Activated effector memory CD4-positive, alpha-beta T cell treated with anti-CD3 and anti-CD28 coated beads, Interleukin-2, amount 50 U/mL, for 16 hours (primary cell): Measurements from ENCODE around the gene NEMF.
"Not testable (repeated sequence)": the region's sequence is repeated elsewhere in the genome, so short reads cannot be mapped to it uniquely, and the experiment has no call there.

Experiments used
- DNase-seq: peaks from one replicate; pipeline ENCODE4 v3.0.0-alpha.2; 2020

The NEMF gene

DNA sequence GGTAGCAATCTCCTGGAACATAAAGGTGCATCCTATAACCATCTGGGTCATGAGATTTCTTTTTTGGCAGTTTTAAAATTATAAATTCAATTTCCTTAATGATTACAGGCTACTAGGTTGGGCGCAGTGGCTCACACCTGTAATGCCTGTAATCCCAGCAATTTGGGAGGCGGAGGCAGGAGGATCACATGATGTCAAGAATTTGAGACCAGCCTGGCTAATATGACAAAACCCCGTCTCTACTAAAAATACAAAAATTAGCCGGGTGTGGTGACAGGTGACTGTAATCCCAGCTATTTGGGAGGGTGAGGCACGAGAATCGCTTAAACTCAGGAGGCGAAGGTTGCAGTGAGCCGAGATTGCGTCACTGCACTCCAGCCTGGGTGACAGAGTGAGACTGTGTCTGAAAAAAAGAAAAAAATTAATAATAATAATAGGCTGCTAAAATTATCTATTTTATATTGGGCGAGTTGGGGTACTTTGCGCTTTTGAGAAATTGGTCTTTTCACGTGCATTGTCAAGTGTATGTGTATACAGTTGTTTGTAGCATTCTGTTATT is 23.1 kb upstream of the NEMF start:
- no peak for DNase-seq

DNA sequence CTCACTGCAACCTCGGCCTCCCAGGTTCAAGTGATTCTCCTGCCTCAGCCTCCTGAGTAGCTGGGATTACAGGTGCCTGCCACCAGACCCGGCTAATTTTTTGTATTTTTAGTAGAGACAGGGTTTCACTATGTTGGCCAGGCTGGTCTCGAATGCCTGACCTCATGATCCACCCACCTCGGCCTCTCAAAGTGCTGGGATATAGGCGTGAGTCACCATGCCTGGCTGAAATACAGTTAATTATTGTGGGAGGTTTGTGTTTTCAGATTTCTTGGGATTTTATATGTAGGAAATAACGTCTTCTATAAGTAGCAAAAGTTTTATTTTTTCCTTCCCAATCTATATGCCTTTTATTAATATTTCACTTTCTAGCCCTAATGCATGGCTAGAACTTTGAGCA is 21.0 kb upstream of the NEMF start:
- not testable (repeated sequence) for DNase-seq

DNA sequence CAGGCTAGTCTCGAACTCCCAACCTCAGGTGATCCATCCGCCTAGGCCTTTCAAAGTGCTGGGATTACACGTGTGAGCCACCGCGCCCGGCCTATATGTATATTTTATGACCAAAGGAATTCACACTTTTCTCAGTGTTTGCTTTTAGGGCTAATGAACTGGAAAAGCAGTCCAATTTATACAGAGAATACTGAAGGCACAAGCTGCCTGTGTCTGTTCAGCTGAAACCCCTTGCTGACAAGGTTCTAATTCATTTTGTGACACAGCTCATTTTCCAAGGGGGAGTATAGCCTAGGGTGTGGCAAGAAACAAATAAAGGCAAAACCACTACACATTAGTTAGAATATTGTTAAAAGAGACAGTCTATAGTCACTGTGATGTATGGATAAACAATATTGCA is 18.3 kb upstream of the NEMF start:
- DNase-seq: no peak

DNA sequence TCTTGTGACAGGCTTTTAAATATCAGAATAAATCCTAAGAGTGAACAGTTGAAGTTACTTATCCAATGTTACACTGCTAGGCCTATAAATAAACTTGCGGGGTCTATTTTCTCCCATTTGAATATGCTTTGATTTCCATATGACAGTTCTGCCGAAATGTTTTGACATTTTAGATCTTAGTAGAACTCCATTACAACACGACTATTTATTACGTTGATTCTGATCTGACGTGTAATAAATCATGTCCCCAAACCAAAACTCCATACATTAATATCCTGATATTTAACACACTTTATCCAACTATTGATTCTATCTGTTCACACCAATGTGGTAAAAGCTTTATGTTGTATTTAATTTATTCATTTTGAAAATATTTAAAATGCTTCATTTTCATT is 16.1 kb upstream of the NEMF start:
- DNase-seq: no peak

DNA sequence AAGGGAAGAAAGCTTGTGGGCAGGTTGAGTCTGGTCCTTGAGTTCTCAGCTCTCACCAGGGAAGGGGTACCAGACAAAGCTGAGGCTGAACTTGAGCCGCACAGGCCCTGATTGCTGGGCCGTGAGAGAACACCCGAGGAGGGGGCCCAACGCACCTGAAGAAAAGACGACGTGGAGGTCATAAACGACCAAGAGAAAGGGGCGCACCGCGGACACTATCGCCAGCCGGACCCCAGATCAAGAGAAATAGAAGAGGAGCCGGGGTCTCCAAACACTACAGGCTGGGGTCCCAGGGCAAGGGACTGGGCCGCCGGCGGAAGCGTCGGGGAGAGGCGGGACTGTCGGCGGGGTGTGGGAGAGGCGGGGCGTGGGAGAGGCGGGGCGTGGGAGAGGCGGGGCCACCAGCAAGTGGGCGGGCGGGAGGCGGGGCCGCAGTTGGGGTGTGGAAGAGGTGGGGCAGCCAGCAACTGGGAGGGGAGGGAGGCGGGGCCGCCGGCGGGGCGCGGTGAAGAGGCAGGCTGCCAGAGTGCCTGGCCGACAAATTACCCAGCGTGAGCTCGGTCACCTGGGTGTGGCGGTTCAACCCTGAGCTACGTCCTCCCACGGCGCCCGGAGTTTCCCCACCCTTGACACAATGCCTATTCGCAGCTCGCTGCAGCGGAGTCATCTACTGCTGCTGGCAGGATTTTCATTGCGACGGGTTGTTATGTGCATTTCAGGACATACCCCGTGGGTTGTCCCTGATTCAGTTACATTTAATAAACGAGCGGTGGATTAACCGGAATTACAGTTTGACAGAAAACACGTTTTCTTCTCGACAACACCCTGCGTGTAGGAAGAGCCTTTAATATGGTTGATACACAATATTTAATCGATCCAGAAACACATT is 15.5 kb upstream of the NEMF start:
- peak; percentile 99 for DNase-seq

DNA sequence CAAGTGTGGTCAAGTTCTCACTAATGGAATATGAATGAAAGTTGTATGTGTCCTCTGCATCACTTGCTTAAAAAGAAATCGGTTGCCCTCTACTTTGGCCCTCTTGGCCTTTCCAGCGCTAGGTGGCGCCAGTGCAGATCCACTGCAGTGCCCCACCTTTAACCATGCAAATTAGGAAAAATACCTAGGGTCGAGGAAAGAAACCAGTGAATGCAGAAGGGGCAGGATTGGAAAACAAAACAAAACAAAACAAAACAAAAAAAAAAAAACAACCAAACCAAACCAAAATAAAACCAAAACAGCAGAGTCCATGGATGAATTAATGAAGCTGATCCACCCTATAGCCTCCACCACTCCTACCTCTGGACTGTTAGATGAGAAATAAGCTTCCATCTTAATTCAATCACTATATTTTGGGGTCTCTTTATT is 12.9 kb upstream of the NEMF start:
- DNase-seq: peak; percentile 94

DNA sequence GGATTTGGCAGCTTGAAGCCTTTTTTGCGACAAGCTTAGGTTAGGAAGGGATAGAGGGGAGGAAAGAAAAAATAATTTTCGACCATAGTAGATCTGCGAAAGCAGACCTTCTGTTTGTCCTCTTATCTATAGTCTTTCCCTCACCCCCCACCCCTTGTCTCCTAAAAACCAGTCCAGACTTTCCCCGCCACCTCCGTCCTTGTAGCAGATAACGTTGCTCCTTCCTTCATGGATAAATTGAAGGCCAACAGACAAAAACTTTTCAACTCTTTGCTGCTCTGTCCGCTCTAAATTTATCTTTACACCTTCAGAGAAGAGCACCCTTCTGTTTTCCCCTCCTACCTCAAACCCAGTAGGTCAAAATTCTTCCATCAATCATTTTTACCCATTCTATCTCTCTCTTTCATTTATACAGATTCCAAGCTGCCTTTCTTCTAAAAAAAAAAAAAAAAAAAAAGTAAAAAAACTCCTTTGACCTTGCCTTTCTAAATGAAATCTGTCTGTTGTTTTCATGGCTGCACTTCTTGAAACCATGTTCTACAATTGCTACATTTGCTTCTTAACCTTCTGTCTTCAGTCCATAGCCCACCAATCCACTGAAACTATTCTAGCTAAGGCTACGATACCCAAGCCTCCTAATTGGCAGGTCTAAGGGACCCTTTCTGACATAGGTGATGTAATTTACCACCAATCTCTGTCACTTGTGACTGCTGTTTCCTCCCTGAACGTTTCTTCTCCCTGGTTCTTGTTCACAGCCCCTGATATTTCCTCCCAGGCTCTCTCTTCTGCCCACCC is 11.1 kb upstream of the NEMF start:
- no peak for DNase-seq

DNA sequence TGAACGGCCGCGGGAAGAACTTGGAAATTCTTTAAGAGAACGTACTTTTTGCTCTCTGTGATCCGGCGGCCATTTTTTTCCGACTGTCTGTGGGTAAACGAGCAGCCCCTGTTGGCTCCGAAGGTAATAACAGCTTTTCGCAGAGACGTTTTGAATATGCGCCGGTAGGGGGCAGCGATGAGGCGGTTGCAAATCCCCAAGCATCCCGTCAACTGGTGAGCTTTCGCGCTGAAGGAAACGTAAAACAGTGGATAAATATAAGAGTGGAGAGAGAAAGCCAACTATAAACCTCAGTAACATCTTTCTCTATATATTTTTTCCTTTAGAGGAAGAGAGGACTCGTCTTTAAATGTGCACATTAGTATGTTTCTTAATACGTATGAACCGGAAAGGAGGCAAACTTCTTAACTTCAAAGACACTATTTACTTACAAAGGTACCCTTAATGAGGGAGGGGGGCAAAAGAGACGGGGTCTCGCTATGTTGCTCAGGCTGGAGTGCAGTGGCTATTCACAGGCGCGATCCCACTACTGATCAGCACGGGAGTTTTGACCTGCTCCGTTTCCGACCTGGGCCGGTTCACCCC is 9.6 kb upstream of the NEMF start:
- peak; percentile 94 for DNase-seq

DNA sequence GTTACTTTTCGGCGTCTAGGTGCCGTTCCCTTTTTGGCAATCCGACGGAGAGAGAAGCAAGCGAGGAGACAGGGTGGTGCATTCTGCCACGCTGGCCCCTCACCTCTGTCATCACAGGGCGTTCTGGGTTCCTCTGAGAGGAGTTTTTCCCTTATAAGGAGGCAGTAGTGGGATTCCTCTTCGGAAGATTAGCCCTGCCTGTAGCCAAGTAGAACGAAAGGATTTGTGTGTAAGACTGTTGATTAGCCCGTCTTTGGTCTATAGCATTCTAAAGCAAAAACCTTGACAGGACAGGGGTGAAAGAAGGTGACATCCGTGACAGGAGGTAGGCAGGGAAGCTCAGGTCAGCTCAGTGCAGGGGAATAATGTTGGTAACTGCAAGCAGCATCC is 9.1 kb upstream of the NEMF start:
- DNase-seq: peak; percentile 86

DNA sequence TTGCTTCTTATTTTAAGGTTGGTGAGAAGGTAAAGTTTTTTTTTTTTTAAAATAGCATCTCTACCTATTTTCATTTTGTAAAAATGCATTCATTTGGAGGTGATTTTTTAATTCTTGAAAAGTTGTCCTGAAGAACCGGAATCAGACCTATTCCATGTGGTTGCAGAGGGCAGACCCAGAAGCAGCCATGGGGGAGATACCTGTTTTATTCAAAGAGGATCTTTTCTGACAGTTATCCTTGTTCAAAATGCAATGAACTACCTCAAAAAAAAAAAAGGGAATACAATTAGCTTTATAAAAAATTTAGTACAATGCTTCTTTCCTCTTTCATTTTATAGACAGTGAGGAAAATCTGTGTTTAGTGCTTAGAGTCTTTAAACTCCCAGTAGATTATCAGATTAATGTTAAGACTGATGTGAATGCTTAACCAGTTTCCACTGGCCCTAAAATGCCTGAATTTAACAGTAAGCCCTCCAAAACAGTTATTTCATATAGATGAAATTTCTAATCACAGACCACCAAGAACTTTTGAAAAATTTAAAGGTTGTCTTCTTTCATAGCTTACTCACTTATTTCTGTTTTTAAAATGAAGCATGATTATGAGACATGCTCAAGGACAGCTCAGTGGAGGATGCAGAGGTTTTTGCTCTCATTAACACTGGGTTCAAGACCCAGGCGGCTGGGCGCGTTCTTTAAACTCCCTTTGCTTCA is 8.6 kb upstream of the NEMF start:
- DNase-seq: no peak

DNA sequence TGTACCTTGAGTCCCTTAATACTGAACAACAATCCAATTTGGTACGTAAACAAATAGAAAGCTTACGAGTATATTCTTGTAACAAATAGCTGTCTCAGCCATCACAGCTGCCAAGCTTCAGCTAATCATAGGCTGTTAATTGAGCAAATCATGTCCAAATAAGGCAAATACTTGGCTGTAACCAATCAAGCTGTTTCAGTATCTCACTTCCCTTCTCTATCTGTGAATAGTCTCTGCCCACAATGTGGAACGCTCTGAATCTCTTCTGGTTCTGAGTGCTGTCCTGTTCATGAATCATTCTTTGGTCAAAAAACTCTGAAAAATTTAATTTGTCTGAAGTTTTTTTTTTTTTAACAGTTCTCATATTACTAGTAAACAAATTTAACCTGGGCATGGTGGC is 5.8 kb upstream of the NEMF start:
- no peak for DNase-seq

DNA sequence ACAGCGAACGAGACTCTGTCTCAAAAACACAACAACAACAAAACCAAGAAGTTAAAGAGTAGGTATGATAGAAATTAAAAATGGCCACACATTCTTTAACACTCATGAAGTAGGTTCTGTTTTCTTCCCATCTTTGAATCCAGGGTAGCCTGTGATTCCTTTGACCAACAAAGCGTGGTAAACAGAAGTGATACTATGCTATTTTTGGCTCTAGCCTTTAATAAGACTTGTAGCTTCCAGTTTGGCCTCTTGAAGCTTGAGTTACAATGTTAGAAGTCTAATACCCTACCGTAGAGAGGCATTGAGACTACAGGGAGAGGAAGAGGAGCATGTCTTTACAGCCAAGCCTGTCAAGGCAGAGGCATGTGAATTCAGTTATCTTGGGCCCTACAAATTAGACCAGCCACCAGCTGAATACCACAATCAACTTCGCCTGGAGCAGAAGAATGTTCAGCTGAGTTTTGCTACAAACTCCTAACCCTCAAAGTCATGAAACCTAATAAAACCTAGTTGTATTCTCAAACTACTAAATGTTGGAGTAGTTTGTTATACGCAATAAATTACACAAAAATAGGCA is 4.9 kb upstream of the NEMF start:
- no peak for DNase-seq

DNA sequence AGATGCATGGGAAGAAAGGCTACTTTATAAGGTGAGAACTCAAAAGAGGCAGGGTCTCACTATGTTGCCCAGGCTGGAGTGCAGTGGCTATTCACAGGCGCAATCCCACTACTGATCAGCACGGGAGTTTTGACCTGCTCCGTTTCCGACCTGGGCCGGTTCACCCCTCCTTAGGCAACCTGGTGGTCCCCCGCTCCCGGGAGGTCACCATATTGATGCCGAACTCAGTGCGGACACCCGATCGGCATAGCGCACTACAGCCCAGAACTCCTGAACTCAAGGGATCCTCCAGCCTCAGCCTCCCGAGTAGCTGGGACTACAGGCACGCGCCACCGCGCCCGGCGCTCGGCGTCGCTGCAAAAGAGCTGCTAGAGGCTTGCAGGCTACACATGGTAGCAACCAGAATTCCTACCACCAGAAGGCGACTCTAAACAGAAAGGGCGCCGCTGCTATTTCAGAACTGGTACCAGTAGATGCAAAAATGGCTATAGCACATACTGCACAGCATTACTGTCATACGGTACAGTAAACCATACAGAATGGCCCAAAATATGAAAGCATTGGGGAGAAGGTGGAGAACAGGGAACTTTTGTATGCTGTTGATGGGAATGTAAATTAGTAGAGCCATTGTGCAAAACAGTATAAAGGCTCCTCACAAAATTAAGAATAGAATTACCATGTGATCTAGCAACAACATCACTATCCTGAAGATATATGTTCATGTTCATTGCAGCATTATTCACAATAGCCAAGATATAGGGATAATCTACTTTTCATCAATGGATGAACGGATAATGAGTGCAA is 1.2 kb upstream of the NEMF start:
- peak; percentile 88 for DNase-seq

DNA sequence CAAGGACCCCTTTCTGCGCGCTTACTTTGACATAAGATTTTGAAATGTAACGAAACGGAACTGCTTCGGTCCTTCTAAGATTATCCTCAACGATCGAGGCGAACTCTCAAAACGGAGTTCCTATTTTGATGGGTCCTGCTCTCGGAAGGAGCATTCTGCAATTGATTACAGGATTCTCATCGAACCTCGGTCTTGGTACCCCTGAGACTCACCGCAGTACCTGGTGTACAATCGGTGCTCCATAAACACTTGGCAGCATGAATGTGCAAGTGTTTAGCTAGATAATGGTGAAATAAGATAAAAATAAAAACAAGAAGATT is 530 bp upstream of the NEMF start:
- DNase-seq: no peak

DNA sequence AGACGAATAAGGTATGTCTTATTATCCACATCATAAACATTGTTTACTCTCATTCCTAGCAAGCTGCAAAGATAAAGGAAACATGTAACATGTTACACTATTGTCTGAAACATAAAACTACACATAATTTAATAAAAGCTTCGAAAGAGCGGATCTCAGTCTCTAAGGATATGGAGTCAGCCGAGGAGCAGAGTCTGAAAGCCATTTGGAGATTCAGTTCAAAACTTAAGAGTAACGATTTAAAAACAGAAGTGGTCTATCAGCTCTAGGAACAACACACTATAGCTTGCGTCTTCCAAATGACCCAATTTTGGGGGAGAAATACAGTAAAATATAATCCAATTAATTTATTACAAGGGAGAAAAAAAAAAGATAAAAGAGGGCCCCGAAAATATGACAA is 775 bp downstream of the NEMF start:
- DNase-seq: no peak

DNA sequence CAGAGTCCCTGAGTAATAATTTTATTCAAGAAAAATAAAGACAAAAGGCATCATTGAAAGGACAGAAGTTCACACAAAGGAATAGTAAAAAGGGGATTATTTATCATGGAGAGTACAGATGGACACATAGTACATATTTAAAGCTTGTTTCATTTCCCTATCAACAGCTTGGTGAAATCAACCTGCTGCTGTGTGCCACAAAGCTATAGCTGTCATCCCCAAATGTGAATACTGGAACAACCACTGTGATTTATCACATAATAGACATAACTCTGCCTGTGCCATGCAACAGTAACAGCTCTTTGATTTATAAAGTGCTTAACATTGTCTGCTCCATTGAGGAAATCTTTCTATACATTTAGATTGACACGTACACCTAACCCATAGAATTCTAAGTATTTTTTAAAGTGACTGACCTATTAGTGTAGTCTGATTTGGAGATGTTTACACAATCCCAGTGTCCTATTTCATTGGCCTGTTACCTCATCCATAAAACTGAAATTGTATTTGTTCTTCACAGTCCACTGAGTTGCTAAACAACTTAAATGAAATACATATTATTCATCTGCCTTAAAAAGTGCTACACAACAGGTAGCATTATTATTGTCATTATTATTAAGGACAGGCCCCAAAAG is 3.3 kb downstream of the NEMF start:
- DNase-seq: no peak

DNA sequence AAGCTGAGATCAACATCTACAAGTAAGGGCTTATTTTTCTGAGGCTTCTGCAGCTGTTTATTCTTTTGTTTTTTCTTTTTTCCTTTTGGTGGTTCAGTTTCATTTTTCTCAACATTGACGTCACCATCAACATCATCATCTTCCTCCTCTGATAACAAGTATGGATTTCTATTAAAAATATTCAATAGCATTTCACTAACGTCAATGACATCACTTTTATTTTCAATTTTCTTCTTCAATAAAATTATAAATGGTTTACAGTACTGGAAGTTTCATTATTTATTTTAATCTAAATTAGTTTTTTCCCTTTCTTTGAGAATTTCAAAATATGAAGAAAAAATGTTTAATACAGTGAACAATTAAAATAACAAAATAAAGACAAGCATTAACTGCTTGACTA is 23.9 kb downstream of the NEMF start:
- no peak for DNase-seq

DNA sequence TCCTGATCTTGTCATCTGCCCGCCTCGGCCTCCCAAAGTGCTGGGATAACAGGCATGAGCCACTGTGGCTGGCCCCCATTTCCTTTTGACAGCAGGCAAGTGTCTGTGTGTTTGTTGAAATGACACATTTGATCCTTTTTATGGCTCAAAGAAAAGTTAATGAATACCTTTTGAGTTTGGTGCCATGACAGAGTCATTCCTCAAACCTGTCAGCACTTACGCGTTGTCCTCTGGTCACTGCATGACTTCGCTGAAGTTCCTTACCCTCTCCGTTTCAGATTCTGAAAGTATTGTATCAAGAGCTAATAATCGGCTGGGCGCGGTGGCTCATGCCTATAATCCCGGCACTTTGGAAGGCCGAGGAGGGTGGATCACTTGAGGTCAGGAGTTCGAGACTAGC is 32.4 kb downstream of the NEMF start:
- no peak for DNase-seq

DNA sequence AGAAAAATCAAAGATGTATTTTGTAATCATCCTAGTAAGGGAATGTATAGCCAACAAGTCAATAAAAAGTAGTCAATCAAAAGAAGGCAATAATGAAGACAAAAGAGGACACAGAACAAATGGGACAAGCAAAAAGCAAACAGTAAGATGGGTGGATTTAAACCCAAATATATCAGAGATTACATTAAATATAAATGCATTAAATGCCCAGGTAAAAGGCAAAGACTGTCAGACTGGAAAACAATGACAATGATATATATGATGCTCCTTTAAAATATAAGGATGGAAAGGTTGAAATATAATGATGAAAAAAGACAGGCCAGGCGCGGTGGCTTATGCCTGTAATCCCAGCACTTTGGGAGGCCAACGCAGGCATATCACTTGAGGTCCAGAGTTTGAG is 35.7 kb downstream of the NEMF start:
- no peak for DNase-seq

DNA sequence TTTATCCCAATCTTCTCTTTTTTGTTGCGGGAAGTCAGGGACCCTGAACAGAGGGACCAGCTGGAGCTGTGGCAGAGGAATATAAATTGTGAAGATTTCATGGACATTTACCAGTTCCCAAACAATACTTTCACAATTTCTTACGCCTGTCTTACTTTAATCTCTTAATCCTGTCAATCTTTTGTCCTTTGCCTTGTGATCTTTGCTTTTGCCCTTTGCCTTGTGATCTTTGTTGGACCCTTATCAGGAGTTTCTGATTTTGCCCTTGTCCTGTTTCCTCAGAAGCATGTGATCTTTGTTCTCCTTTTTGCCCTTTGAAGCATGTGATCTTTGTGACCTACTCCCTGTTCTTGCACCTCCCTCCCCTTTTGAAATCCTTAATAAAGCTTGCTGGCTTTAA is 36.5 kb downstream of the NEMF start:
- DNase-seq: not testable (repeated sequence)

DNA sequence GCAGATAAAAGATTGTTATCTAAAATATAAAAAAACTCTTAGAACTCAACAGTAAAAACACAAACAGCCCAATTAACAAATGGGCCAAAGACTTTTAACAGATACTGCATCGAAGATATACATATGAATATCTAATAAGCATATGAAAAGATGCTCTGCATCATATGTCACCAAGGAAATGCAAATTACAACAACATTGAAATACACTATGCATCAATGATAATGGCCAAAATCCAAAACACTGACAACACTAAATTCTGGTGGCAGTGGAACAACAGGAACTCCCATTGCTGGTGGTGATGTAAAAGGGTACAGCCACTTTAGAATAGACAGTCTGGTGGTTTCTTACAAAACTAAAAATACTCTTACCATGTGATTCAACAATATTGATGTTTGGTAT is 43.8 kb downstream of the NEMF start:
- DNase-seq: no peak
